Stimulated activated CD4-positive, alpha-beta T cell treated with anti-CD3 and anti-CD28 coated beads, Interleukin-1b, Interleukin-23, amount 100 ng/mL, for 1 hour (primary cell): ENCODE data around the gene ZNF649.

Source experiments
- DNase-seq, 2 donors: peaks; one replicate each; pipeline ENCODE4 v3.0.0-alpha.2; 2020; ENCODE audit warnings: low read depth in 2 of 2

Gene ZNF649

GRCh38 chr19:51887522-51888498 is 17.0 kb downstream of the ZNF649 start, which contains the start of gene ZNF577:
TSS of gene ZNF577 (minus strand) at chr19:51887951. CDS start at chr19:51880382, 7,569 bp downstream.
- peak in 1 of 2 donors; percentile 29 for DNase-seq

GRCh38 chr19:51884713-51885112 is 20.1 kb downstream of the ZNF649 start:
- no peak for DNase-seq

GRCh38 chr19:51882518-51882917 is 22.3 kb downstream of the ZNF649 start:
- no peak for DNase-seq

GRCh38 chr19:51873097-51873496 is 31.7 kb downstream of the ZNF649 start:
- no peak for DNase-seq

- DNase-seq: no peak
These were observed 42.8 kb downstream of the ZNF649 start for GRCh38 chr19:51861870-51862622.
